Measurements from ENCODE around the gene MAP3K5. TPM values are rescaled to one million over a fixed set of nuclear protein-coding genes. Genes with fewer than 3 reads are reported as not detected.

Gene MAP3K5
- total RNA-seq, 1 donor from 2014 or later, result 24.4 TPM

DNA sequence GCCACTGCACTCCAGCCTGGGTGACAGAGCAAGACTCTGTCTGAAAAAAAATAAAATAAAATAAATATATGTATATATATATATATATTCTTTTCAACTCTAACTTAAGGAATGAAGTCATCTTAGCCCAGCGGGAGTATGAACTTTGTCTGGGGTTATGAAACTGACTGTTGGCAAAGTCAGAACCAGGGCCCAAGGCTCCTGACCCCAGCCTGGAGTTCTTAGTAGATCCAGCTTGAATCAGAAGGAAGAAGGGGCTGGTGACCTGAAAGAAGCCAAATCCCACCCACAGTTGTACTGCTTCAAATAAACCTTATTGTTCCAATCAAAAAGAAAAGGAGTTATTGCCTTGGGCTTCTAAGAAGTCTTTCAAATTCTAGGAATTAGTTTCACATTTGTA lies 158.9 kb downstream of the MAP3K5 start:
- TF ChIP-seq, protein P1, sequence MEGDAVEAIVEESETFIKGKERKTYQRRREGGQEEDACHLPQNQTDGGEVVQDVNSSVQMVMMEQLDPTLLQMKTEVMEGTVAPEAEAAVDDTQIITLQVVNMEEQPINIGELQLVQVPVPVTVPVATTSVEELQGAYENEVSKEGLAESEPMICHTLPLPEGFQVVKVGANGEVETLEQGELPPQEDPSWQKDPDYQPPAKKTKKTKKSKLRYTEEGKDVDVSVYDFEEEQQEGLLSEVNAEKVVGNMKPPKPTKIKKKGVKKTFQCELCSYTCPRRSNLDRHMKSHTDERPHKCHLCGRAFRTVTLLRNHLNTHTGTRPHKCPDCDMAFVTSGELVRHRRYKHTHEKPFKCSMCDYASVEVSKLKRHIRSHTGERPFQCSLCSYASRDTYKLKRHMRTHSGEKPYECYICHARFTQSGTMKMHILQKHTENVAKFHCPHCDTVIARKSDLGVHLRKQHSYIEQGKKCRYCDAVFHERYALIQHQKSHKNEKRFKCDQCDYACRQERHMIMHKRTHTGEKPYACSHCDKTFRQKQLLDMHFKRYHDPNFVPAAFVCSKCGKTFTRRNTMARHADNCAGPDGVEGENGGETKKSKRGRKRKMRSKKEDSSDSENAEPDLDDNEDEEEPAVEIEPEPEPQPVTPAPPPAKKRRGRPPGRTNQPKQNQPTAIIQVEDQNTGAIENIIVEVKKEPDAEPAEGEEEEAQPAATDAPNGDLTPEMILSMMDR (IDR thresholded peaks at IDR 0.05), result no peak
- H3K27me3 Mint-ChIP-seq, result no peaks in the 10 kb centered on the region
- H3K4me1 Mint-ChIP-seq, result no peaks in the 10 kb centered on the region
- H3K4me3 Mint-ChIP-seq, result no peak overlapping the region
- DNase-seq (no peak), ATAC-seq (ENCODE audit: low read depth) (no peak)
- no peak overlapping the region for H3K27ac Mint-ChIP-seq
- ChIA-PET POLR2A (interaction anchor here (0.5 kb wide), 1 partner anchor 376 kb away, joined by 4 read pairs; no protein-coding TSS in a partner anchor), CTCF (no interaction called here)
- peaks cover 2% of the 10 kb centered on the region for H3K9me3 Mint-ChIP-seq
- intact Hi-C loops (cut with micrococcal nuclease), result no loop called here
- H3K36me3 Mint-ChIP-seq (ENCODE audit: low read depth), result peaks cover 67% of the 10 kb centered on the region

DNA sequence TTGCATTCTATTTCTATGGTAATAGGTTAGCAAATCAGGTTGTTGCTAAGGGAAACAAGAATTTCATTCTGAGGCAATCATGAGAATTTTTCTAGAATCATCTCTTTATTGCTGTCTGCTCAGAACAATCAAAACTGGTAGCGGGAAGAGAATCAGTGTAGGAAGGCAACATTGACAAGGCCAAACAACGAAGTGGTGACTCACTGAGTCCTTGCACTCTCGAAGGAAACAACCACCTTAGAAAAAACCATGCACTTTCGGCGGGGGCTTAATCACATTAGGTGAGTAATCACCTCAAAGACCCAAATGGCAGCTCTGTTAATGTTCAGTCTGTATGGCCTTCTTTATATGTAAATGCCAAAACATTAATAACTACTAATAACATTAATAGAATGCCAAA lies 163.3 kb downstream of the MAP3K5 start:
- Mint-ChIP-seq H3K4me3 (no peak overlapping the region), H3K27ac (no peak overlapping the region), H3K27me3 (no peaks in the 10 kb centered on the region), H3K4me1 (no peaks in the 10 kb centered on the region), H3K9me3 (peaks cover 2% of the 10 kb centered on the region), H3K36me3 (ENCODE audit: low read depth) (peaks cover 58% of the 10 kb centered on the region)
- ChIA-PET CTCF (interaction anchor here (1.8 kb wide), 1 partner anchor 163 kb away, joined by 4 read pairs; the partner anchor contains the start of gene MAP3K5), POLR2A (no interaction called here)
- TF ChIP-seq, protein P1 (IDR thresholded peaks at IDR 0.05), result no peak
- ATAC-seq (ENCODE audit: low read depth), result no peak
- no peak for DNase-seq
- intact Hi-C loops (cut with micrococcal nuclease), result no loop called here

- H3K4me1 Mint-ChIP-seq, result no peaks in the 10 kb centered on the region
- peaks cover 60% of the 10 kb centered on the region for H3K36me3 Mint-ChIP-seq (ENCODE audit: low read depth)
- ATAC-seq (ENCODE audit: low read depth) (no peak), DNase-seq (no peak)
- H3K4me3 Mint-ChIP-seq, result no peak overlapping the region
- peaks cover 2% of the 10 kb centered on the region for H3K9me3 Mint-ChIP-seq
- ChIA-PET POLR2A (no interaction called here), CTCF (interaction anchor here (0.6 to 1.6 kb wide), 2 partner anchors 17 to 1022 kb away, joined by 4 to 5 read pairs; no protein-coding TSS in a partner anchor)
- TF ChIP-seq, protein P1 (IDR thresholded peaks at IDR 0.05), result no peak
- H3K27me3 Mint-ChIP-seq, result no peaks in the 10 kb centered on the region
- H3K27ac Mint-ChIP-seq, result no peak overlapping the region
- intact Hi-C loops (cut with micrococcal nuclease), result no loop called here
Measured at GRCh38 chr6:136627191-136627590, 165.1 kb downstream of the MAP3K5 start.

DNA sequence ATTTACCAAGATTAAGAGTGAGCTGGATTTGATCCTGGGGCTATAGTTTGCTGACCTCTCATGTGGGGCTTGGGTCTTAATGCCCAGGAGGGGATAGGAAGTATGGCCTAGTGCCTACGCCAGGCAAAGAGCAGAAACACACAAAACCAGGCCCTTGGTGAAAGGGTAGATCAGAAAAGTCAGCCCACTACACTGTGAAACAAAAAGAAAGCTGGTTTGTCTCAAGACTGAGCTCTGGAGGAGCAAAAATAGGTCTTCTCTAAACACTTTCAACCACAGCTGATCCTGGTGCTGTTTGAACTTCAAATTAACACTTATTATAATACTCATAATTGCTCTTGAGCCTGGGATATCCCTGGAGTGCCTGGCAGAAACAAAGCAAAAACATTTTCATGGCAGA lies 167.0 kb downstream of the MAP3K5 start:
- intact Hi-C loops (cut with micrococcal nuclease), result no loop called here
- no peak overlapping the region for H3K4me3 Mint-ChIP-seq
- ChIA-PET POLR2A (no interaction called here), CTCF (interaction anchor here (2.2 kb wide), 1 partner anchor 19 kb away, joined by 5 read pairs; no protein-coding TSS in a partner anchor)
- DNase-seq (no peak), ATAC-seq (ENCODE audit: low read depth) (no peak)
- no peaks in the 10 kb centered on the region for H3K27me3 Mint-ChIP-seq
- peaks cover 2% of the 10 kb centered on the region for H3K9me3 Mint-ChIP-seq
- TF ChIP-seq, protein P1 (IDR thresholded peaks at IDR 0.05), result no peak
- no peak overlapping the region for H3K27ac Mint-ChIP-seq
- no peaks in the 10 kb centered on the region for H3K4me1 Mint-ChIP-seq
- peaks cover 58% of the 10 kb centered on the region for H3K36me3 Mint-ChIP-seq (ENCODE audit: low read depth)

DNA sequence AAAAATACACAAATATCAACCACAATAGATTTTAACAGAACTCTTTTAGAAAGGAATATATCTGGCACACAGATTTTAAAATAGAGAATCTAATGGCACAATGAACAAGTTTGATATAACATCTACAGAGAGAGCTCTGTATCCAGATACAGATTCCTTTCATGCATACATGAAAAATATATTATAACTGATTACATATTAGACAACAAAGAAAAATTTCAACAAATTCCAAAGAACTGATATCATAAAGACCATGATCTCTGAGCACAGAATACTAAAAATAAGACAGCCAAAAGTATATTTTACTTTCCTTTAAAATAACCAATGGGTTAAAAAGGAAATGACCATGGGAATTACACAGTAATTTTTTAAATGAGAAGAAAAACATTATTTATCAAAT lies 167.9 kb downstream of the MAP3K5 start:
- Mint-ChIP-seq H3K9me3 (no peaks in the 10 kb centered on the region), H3K4me3 (no peak overlapping the region), H3K27me3 (no peaks in the 10 kb centered on the region), H3K36me3 (ENCODE audit: low read depth) (peaks cover 60% of the 10 kb centered on the region), H3K4me1 (no peaks in the 10 kb centered on the region), H3K27ac (no peak overlapping the region)
- ATAC-seq (ENCODE audit: low read depth) (no peak), DNase-seq (no peak)
- TF ChIP-seq, protein P1 (IDR thresholded peaks at IDR 0.05), result no peak
- POLR2A ChIA-PET, result no interaction called here
- intact Hi-C loops (cut with micrococcal nuclease), result no loop called here
- CTCF ChIA-PET, result no interaction called here
